IMR-90 (cell line): ENCODE data around the gene SCGB1C2. TPM values are rescaled to one million over a fixed set of nuclear protein-coding genes. Genes with fewer than 3 reads are reported as not detected.

Experiments used
- ATAC-seq: fragments of 200-7000 bp; cut with Tn5 transposase; 2 replicates; pipeline ENCODE4 v1.9.1; 2020; ENCODE audit warnings: low read depth, mild to moderate bottlenecking, moderate library complexity
- BruUV-seq: library from RNA; stranded (reverse); fragments of 400-500 nt; replicated peaks from 2 replicates; lab custom pipeline; 2021; lab: Mats Ljungman, UMichigan
- CTCF ChIA-PET: fragments of 300-600 bp; formaldehyde crosslinking; extraction: SDS; loops from one replicate; lab custom pipeline; 2021; ENCODE audit warnings: antibody characterized with exemption; lab: Yijun Ruan, JAX
- POLR2A ChIA-PET: fragments of 300-600 bp; sonication (Branson Sonifier 250); formaldehyde crosslinking; loops from one replicate; lab custom pipeline; 2022; ENCODE audit warnings: antibody characterized with exemption; ENCODE audit not compliant: unreplicated experiment; lab: Charles Lee
- DNase-seq: peaks from one replicate; pipeline ENCODE4 v3.0.0; 2013
- H2AFZ ChIP-seq: replicated peaks from 2 replicates; pipeline ENCODE3; 2013; ENCODE audit warnings: low read length, mild to moderate bottlenecking; ENCODE audit not compliant: poor library complexity
- H2AK5ac ChIP-seq: 2 replicates; pipeline ENCODE4 v1.6.1; 2013; ENCODE audit warnings: low read depth, low read length, inconsistent platforms
- H2AK9ac ChIP-seq: replicated peaks from 2 replicates; pipeline ENCODE3; 2013; ENCODE audit warnings: mild to moderate bottlenecking, low read depth, low read length, moderate library complexity; ENCODE audit not compliant: poor library complexity
- H2BK120ac ChIP-seq: 2 replicates; pipeline ENCODE4 v1.6.1; 2013; ENCODE audit warnings: low read depth, low read length, inconsistent platforms
- H2BK15ac ChIP-seq: 3 replicates; pipeline ENCODE4 v1.6.1; 2013; ENCODE audit warnings: low read depth, low read length, inconsistent platforms
- H2BK20ac ChIP-seq: 2 replicates; pipeline ENCODE4 v1.6.1; 2013; ENCODE audit warnings: low read depth, mild to moderate bottlenecking, inconsistent platforms, low read length, moderate library complexity
- H2BK5ac ChIP-seq: 2 replicates; pipeline ENCODE4 v1.6.1; 2013; ENCODE audit warnings: mild to moderate bottlenecking, low read depth, low read length, inconsistent platforms; ENCODE audit not compliant: poor library complexity, severe bottlenecking
- H3K14ac ChIP-seq: replicated peaks from 2 replicates; pipeline ENCODE4 v1.6.1; 2013; ENCODE audit warnings: low read depth, low read length, inconsistent platforms
- H3K18ac ChIP-seq: 2 replicates; pipeline ENCODE4 v1.6.1; 2013; ENCODE audit warnings: low read depth, low read length, control low read depth
- H3K23ac ChIP-seq: 2 replicates; pipeline ENCODE4 v1.6.1; 2013; ENCODE audit warnings: low read depth, low read length, inconsistent platforms
- H3K27ac ChIP-seq: 2 replicates; pipeline ENCODE4 v1.5.1; 2013; ENCODE audit warnings: mild to moderate bottlenecking, control low read depth, low read length; ENCODE audit not compliant: insufficient read depth
- H3K27me3 ChIP-seq: 2 replicates; pipeline ENCODE4 v1.6.1; 2013; ENCODE audit warnings: low read length; ENCODE audit not compliant: control insufficient read depth, insufficient read depth
- H3K36me3 ChIP-seq: 2 replicates; pipeline ENCODE4 v1.6.1; 2013; ENCODE audit warnings: low read length, mixed read lengths; ENCODE audit not compliant: control insufficient read depth, insufficient read depth
- H3K4ac ChIP-seq: 2 replicates; pipeline ENCODE4 v1.6.1; 2013; ENCODE audit warnings: low read depth, low read length, inconsistent platforms
- H3K4me1 ChIP-seq: 2 replicates; pipeline ENCODE4 v1.6.1; 2013; ENCODE audit warnings: low read length, mixed read lengths; ENCODE audit not compliant: control insufficient read depth, insufficient read depth
- H3K4me2 ChIP-seq: 2 replicates; pipeline ENCODE4 v1.6.1; 2013; ENCODE audit warnings: low read depth, mild to moderate bottlenecking, control low read depth, low read length, moderate library complexity
- H3K4me3 ChIP-seq: 2 replicates; pipeline ENCODE4 v1.5.1; 2013; ENCODE audit warnings: low read depth, mild to moderate bottlenecking, control low read depth, low read length, moderate library complexity; ENCODE audit not compliant: insufficient read depth
- H3K56ac ChIP-seq: 2 replicates; pipeline ENCODE4 v1.6.1; 2013; ENCODE audit warnings: low read length, inconsistent platforms; ENCODE audit not compliant: insufficient read depth; ENCODE audit errors: extremely low read depth
- H3K79me1 ChIP-seq, 2 experiments: 2 replicates each; pipeline ENCODE4 v1.6.1; 2013; ENCODE audit warnings: low read length in 2 of 2, inconsistent platforms in 1 of 2, low read depth in 1 of 2
- H3K9ac ChIP-seq: 2 replicates; pipeline ENCODE4 v1.6.1; 2013; ENCODE audit warnings: low read depth, low read length, control low read depth
- H3K9me1 ChIP-seq: 2 replicates; pipeline ENCODE4 v1.6.1; 2013; ENCODE audit warnings: low read length, inconsistent platforms; ENCODE audit not compliant: insufficient read depth
- H3K9me3 ChIP-seq: 2 replicates; pipeline ENCODE4 v1.6.1; 2013; ENCODE audit warnings: low read length; ENCODE audit not compliant: control insufficient read depth, insufficient read depth
- H4K20me1 ChIP-seq: 2 replicates; pipeline ENCODE4 v1.6.1; 2013; ENCODE audit warnings: low read length, inconsistent platforms; ENCODE audit not compliant: insufficient read depth
- H4K5ac ChIP-seq: 2 replicates; pipeline ENCODE4 v1.6.1; 2013; ENCODE audit warnings: mild to moderate bottlenecking, low read depth, low read length, control low read depth
- H4K8ac ChIP-seq, 2 experiments: 2 replicates each; pipeline ENCODE4 v1.6.1; 2013; ENCODE audit warnings: low read depth in 2 of 2, low read length in 2 of 2, control low read depth in 1 of 2, inconsistent platforms in 1 of 2
- H4K91ac ChIP-seq: 2 replicates; pipeline ENCODE4 v1.6.1; 2013; ENCODE audit warnings: low read depth, low read length, inconsistent platforms; ENCODE audit not compliant: insufficient read depth
- BHLHE40 ChIP-seq: fragments of 150-350 bp; IDR thresholded peaks from 2 replicates; pipeline ENCODE4 v1.6.1; 2016; ENCODE audit warnings: mild to moderate bottlenecking, low read depth, low read length
- CEBPB ChIP-seq: IDR thresholded peaks from 2 replicates; pipeline ENCODE4 v1.6.1; 2012; ENCODE audit warnings: low read depth, low read length, improper control_type of control experiment
- CHD1 ChIP-seq: IDR thresholded peaks from 2 replicates; pipeline ENCODE4 v1.6.1; 2012; ENCODE audit warnings: low read depth, low read length, improper control_type of control experiment
- FOS ChIP-seq: fragments of 150-350 bp; IDR thresholded peaks from 2 replicates; pipeline ENCODE4 v1.6.1; 2016; ENCODE audit warnings: low read depth, low read length
- MAFK ChIP-seq: IDR thresholded peaks from 2 replicates; pipeline ENCODE4 v1.6.1; 2012; ENCODE audit warnings: low read depth, low read length, improper control_type of control experiment
- MAZ ChIP-seq: IDR thresholded peaks from 2 replicates; pipeline ENCODE4 v1.6.1; 2012; ENCODE audit warnings: low read depth, mild to moderate bottlenecking, low read length, improper control_type of control experiment, moderate library complexity, borderline replicate concordance
- MXI1 ChIP-seq: IDR thresholded peaks from 2 replicates; pipeline ENCODE4 v1.6.1; 2012; ENCODE audit warnings: low read depth, mild to moderate bottlenecking, low read length, moderate library complexity, borderline replicate concordance
- POLR2A ChIP-seq: IDR thresholded peaks from 2 replicates; pipeline ENCODE4 v1.6.1; 2012; ENCODE audit warnings: mild to moderate bottlenecking, low read depth, low read length
- RAD21 ChIP-seq: IDR thresholded peaks from 2 replicates; pipeline ENCODE4 v1.6.1; 2012; ENCODE audit warnings: low read length, improper control_type of control experiment
- RCOR1 ChIP-seq: IDR thresholded peaks from 2 replicates; pipeline ENCODE4 v1.6.1; 2012; ENCODE audit warnings: mild to moderate bottlenecking, low read length, improper control_type of control experiment; ENCODE audit not compliant: insufficient replicate concordance
- RFX5 ChIP-seq: IDR thresholded peaks from 2 replicates; pipeline ENCODE4 v1.8.0; 2012; ENCODE audit warnings: low read depth, mild to moderate bottlenecking, low read length, moderate library complexity
- SMC3 ChIP-seq: fragments of 150-350 bp; IDR thresholded peaks from 2 replicates; pipeline ENCODE4 v1.6.1; 2016; ENCODE audit warnings: low read depth, mild to moderate bottlenecking, antibody characterized with exemption, low read length, moderate library complexity
- whole genome bisulfite sequencing, 2 experiments: methylation state at CpG; one replicate each; pipeline versions ENCODE4 v1.1.5 to v1.1.7; 2013; ENCODE audit warnings: missing lambda C conversion rate in 2 of 2; ENCODE audit not compliant: insufficient read length in 1 of 2; ENCODE audit errors: extremely low coverage in 2 of 2; 5-methylcytosine and 5-hydroxymethylcytosine counted together
- dilution Hi-C: fragments of 300-500 bp; cut with HindIII; formaldehyde crosslinking; loops from one replicate; pipeline ENCODE4 v1.14.3; 2018; ENCODE audit warnings: low sequenced_read_pairs; ENCODE audit not compliant: unreplicated experiment
- in situ Hi-C: fragments of 300-500 bp; cut with MboI; formaldehyde crosslinking; loops from 3 replicates; pipeline ENCODE4 v1.14.3; 2019; ENCODE audit warnings: low sequenced_read_pairs, inconsistent platforms, mixed read lengths
- intact Hi-C: fragments of 100-400 bp; cut with micrococcal nuclease; formaldehyde crosslinking; loops from 2 replicates; pipeline ENCODE4 v1.10.0; 2022
- polyA plus RNA-seq, 3 experiments: library from polyadenylated mRNA; depleted of rRNA; stranded (reverse); fragments of >200 nt; gene quantifications; 2 replicates each; pipeline ENCODE4 v1.2.3, GENCODE V29; 2012; ENCODE audit warnings: low replicate concordance in 1 of 3
- total RNA-seq: library from RNA; depleted of rRNA; stranded (reverse); fragments of >200 nt; gene quantifications from 2 replicates; pipeline ENCODE4 v1.2.3, GENCODE V29; 2012
- TF ChIP-seq, protein P1 (sequence below): fragments of 150-350 bp; IDR thresholded peaks from 2 replicates; pipeline ENCODE4 v1.6.1; 2016; ENCODE audit warnings: low read depth, mild to moderate bottlenecking, low read length, moderate library complexity, borderline replicate concordance
- TF ChIP-seq, protein P2 (sequence below): conservative IDR thresholded peaks from 2 replicates; pipeline ENCODE4 v1.5.1; 2012; ENCODE audit warnings: mild to moderate bottlenecking, low read depth, low read length, improper control_type of control experiment
- TF ChIP-seq, protein P3 (sequence below): fragments of 150-350 bp; IDR thresholded peaks from 2 replicates; pipeline ENCODE4 v1.6.1; 2017; ENCODE audit warnings: mild to moderate bottlenecking, antibody characterized with exemption, low read length, low read depth

Gene SCGB1C2
- total and polyA plus RNA-seq, 2 of the 4 experiments (the other 2 are of a cell fraction) = not detected

- no peak overlapping the region for H3K9ac ChIP-seq
- no peak for ATAC-seq
- POLR2A ChIA-PET = no interaction called here
These were observed 8.5 kb downstream of the SCGB1C2 start for GRCh38 chr17:145671-146541.

More at GRCh38 chr17:145671-146541, 8.5 kb downstream of the SCGB1C2 start:
- H2BK5ac ChIP-seq = no peak overlapping the region
- H3K23ac ChIP-seq = no peak overlapping the region
- H3K4ac ChIP-seq = no peak overlapping the region
- H3K9me3 ChIP-seq = no peaks in the 10 kb centered on the region
- H2AK5ac ChIP-seq = no peak overlapping the region
- H3K9me1 ChIP-seq = no peaks in the 10 kb centered on the region
- dilution Hi-C loops = no loop called here
- in situ Hi-C loops = no loop called here
- no peak overlapping the region for H2AK9ac ChIP-seq
- H3K14ac ChIP-seq = no peak overlapping the region
- no peaks in the 10 kb centered on the region for H4K20me1 ChIP-seq
- H4K8ac ChIP-seq = no peak overlapping the region
- no peak overlapping the region for H2AFZ ChIP-seq
- intact Hi-C loops = no loop called here
- H3K4me2 ChIP-seq = no peak overlapping the region
- no peak for DNase-seq
- H2BK20ac ChIP-seq = no peak overlapping the region
- no peak overlapping the region for H3K56ac ChIP-seq
- 67% methylated on average over 4 of the region's 16 CpGs; no CpG with 5 or more reads in 1 of the 2 experiments for WGBS, 2 experiments
- no peaks in the 10 kb centered on the region for H3K79me1 ChIP-seq
- no peak for TF ChIP-seq SMC3
- TF ChIP-seq RCOR1 = no peak
- TF ChIP-seq FOS = no peak
- TF ChIP-seq POLR2A = no peak
- no peak for TF ChIP-seq RFX5
- TF ChIP-seq MXI1 = no peak
- TF ChIP-seq MAZ = no peak
- TF ChIP-seq, protein P1, sequence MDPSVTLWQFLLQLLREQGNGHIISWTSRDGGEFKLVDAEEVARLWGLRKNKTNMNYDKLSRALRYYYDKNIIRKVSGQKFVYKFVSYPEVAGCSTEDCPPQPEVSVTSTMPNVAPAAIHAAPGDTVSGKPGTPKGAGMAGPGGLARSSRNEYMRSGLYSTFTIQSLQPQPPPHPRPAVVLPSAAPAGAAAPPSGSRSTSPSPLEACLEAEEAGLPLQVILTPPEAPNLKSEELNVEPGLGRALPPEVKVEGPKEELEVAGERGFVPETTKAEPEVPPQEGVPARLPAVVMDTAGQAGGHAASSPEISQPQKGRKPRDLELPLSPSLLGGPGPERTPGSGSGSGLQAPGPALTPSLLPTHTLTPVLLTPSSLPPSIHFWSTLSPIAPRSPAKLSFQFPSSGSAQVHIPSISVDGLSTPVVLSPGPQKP = no peak
- TF ChIP-seq CEBPB = no peak
- TF ChIP-seq MAFK = no peak
- TF ChIP-seq CHD1 = no peak
- TF ChIP-seq, protein P2, sequence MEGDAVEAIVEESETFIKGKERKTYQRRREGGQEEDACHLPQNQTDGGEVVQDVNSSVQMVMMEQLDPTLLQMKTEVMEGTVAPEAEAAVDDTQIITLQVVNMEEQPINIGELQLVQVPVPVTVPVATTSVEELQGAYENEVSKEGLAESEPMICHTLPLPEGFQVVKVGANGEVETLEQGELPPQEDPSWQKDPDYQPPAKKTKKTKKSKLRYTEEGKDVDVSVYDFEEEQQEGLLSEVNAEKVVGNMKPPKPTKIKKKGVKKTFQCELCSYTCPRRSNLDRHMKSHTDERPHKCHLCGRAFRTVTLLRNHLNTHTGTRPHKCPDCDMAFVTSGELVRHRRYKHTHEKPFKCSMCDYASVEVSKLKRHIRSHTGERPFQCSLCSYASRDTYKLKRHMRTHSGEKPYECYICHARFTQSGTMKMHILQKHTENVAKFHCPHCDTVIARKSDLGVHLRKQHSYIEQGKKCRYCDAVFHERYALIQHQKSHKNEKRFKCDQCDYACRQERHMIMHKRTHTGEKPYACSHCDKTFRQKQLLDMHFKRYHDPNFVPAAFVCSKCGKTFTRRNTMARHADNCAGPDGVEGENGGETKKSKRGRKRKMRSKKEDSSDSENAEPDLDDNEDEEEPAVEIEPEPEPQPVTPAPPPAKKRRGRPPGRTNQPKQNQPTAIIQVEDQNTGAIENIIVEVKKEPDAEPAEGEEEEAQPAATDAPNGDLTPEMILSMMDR = no peak
- no peak for TF ChIP-seq BHLHE40
- TF ChIP-seq, protein P3, sequence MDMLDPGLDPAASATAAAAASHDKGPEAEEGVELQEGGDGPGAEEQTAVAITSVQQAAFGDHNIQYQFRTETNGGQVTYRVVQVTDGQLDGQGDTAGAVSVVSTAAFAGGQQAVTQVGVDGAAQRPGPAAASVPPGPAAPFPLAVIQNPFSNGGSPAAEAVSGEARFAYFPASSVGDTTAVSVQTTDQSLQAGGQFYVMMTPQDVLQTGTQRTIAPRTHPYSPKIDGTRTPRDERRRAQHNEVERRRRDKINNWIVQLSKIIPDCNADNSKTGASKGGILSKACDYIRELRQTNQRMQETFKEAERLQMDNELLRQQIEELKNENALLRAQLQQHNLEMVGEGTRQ = no peak
- no peak for TF ChIP-seq RAD21
- no peak overlapping the region for H3K4me3 ChIP-seq
- BruUV-seq = no TSS peak
- no peak overlapping the region for H2BK120ac ChIP-seq
- no peaks in the 10 kb centered on the region for H3K4me1 ChIP-seq
- no peak overlapping the region for H4K5ac ChIP-seq
- H2BK15ac ChIP-seq = no peak overlapping the region
- H3K27me3 ChIP-seq = peaks cover 12% of the 10 kb centered on the region
- no peak overlapping the region for H3K18ac ChIP-seq
- CTCF ChIA-PET = no interaction called here
- H3K36me3 ChIP-seq = no peaks in the 10 kb centered on the region
- no peak overlapping the region for H4K91ac ChIP-seq
- no peak overlapping the region for H3K27ac ChIP-seq
